Measurements from ENCODE around the gene OSGEPL1. TPM values are rescaled to one million over a fixed set of nuclear protein-coding genes. Genes with fewer than 3 reads are reported as not detected.

Gene OSGEPL1
- total RNA-seq, 2 donors from 2014 or later = 2.6 to 3.9 TPM

DNA sequence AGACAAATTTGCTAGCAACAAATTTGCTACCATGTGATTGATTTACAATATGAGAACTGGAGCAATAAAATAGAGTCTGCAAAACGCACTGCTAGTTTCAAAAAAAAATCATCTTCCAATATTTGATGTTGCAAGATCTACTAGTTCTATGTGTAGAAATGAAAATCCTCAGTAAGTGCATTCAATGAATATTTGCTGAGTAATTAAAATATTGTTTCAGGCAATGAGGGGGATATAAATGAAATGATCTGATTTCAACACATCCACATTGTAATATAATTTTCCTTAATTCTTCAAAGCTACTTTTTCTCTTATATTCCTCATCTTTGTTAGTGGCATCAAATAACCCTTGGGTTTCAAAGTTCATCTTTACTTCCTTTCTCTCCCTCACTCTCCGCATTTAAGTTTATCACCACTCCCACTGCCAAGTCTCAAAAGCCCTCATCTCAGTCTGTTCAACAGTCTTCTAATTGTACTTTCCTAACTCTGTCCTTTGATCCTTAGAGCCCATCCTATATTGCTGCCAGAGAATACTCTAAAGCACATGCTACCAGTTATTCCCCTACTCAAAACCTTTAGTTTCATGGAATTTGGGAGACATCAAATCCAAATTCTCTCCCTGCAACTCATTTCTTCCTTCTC, 6.2 kb downstream of the OSGEPL1 start:
- no peak for TF ChIP-seq POLR2A (IDR thresholded peaks at IDR 0.05)
- TF ChIP-seq, protein P1, sequence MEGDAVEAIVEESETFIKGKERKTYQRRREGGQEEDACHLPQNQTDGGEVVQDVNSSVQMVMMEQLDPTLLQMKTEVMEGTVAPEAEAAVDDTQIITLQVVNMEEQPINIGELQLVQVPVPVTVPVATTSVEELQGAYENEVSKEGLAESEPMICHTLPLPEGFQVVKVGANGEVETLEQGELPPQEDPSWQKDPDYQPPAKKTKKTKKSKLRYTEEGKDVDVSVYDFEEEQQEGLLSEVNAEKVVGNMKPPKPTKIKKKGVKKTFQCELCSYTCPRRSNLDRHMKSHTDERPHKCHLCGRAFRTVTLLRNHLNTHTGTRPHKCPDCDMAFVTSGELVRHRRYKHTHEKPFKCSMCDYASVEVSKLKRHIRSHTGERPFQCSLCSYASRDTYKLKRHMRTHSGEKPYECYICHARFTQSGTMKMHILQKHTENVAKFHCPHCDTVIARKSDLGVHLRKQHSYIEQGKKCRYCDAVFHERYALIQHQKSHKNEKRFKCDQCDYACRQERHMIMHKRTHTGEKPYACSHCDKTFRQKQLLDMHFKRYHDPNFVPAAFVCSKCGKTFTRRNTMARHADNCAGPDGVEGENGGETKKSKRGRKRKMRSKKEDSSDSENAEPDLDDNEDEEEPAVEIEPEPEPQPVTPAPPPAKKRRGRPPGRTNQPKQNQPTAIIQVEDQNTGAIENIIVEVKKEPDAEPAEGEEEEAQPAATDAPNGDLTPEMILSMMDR (IDR thresholded peaks at IDR 0.05) = no peak
- H3K4me1 ChIP-seq = no peaks in the 10 kb centered on the region
- intact Hi-C loops (cut with DNase I) = no loop called here
- H3K4me3 ChIP-seq = no peak overlapping the region
- 81 to 85% methylated on average over 2 of the region's 2 CpGs for WGBS, 2 donors
- no peaks in the 10 kb centered on the region for H3K9me3 ChIP-seq
- H3K27ac ChIP-seq = no peak overlapping the region
- ATAC-seq (no peak), DNase-seq (no peak)
- H3K36me3 ChIP-seq (replicated peaks in 1 of 2; ENCODE audit: insufficient read depth in 1 of 2, low read depth in 2 of 2) = peaks cover 0 to 2% of the 10 kb centered on the region in 2 donors
- no peaks in the 10 kb centered on the region for H3K27me3 ChIP-seq

GRCh38 chr2:189751080-189751658, 11.4 kb downstream of the OSGEPL1 start:
- intact Hi-C loops (cut with DNase I) = no loop called here
- Histone ChIP-seq H3K9me3 (no peaks in the 10 kb centered on the region), H3K4me1 (no peaks in the 10 kb centered on the region), H3K4me3 (no peak overlapping the region), H3K27me3 (no peaks in the 10 kb centered on the region), H3K27ac (no peak overlapping the region), H3K36me3 (replicated peaks in 1 of 2; ENCODE audit: insufficient read depth in 1 of 2, low read depth in 2 of 2) (peaks cover 0 to 4% of the 10 kb centered on the region in 2 donors)
- ATAC-seq = peak; percentile 60
- no peak for TF ChIP-seq POLR2A (IDR thresholded peaks at IDR 0.05)
- TF ChIP-seq, protein P1 (IDR thresholded peaks at IDR 0.05) = peak; percentile 31 to 65 (median 51)
- peak; percentile 21 to 59 (median 43) for DNase-seq
- WGBS, 2 donors = 79 to 80% methylated on average over 10 of the region's 10 CpGs

GRCh38 chr2:189729430-189729829, 33.2 kb downstream of the OSGEPL1 start:
- ATAC-seq = no peak
- no peak for DNase-seq
- 68 to 78% methylated on average over 3 of the region's 3 CpGs for WGBS, 2 donors
- Histone ChIP-seq H3K9me3 (no peaks in the 10 kb centered on the region), H3K27me3 (no peaks in the 10 kb centered on the region), H3K4me1 (no peaks in the 10 kb centered on the region), H3K36me3 (replicated peaks in 1 of 2; ENCODE audit: insufficient read depth in 1 of 2, low read depth in 2 of 2) (no peaks in the 10 kb centered on the region), H3K27ac (no peak overlapping the region), H3K4me3 (no peak overlapping the region)
- TF ChIP-seq, protein P1 (IDR thresholded peaks at IDR 0.05) = no peak
- TF ChIP-seq POLR2A (IDR thresholded peaks at IDR 0.05) = no peak
- intact Hi-C loops (cut with DNase I) = no loop called here

DNA sequence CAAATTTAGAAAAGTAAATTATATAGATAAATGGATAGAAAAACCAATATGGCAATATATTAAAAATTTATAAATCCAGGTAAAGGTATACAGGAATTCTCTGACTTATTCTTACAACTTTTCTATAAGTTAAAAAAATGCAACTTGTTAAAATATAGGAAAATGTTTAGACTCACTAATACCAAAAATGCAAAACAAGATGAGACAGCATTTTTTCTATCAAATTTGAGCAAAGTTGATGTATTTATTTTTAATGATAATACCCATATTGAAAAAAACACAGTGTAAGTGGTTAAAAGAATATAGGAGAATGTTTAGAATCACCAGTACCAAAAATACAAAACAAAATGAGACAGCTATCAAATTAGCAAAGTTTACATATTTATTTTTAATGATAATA, 35.7 kb downstream of the OSGEPL1 start:
- intact Hi-C loops (cut with DNase I) = no loop called here
- DNase-seq (no peak), ATAC-seq (no peak)
- TF ChIP-seq POLR2A (IDR thresholded peaks at IDR 0.05) = no peak
- TF ChIP-seq, protein P1 (IDR thresholded peaks at IDR 0.05) = no peak
- H3K9me3 ChIP-seq = no peaks in the 10 kb centered on the region
- H3K4me1 ChIP-seq = no peaks in the 10 kb centered on the region
- no peaks in the 10 kb centered on the region for H3K36me3 ChIP-seq (replicated peaks in 1 of 2; ENCODE audit: insufficient read depth in 1 of 2, low read depth in 2 of 2)
- H3K27me3 ChIP-seq = no peaks in the 10 kb centered on the region
- no peak overlapping the region for H3K4me3 ChIP-seq
- no peak overlapping the region for H3K27ac ChIP-seq

GRCh38 chr2:189726271-189726670, 36.3 kb downstream of the OSGEPL1 start:
- no peak for DNase-seq
- Histone ChIP-seq H3K27ac (no peak overlapping the region), H3K27me3 (no peaks in the 10 kb centered on the region), H3K36me3 (replicated peaks in 1 of 2; ENCODE audit: insufficient read depth in 1 of 2, low read depth in 2 of 2) (no peaks in the 10 kb centered on the region), H3K4me3 (no peak overlapping the region), H3K9me3 (no peaks in the 10 kb centered on the region), H3K4me1 (no peaks in the 10 kb centered on the region)
- intact Hi-C loops (cut with DNase I) = no loop called here
- WGBS, 2 donors = 80 to 100% methylated on average over 1 of the region's 1 CpG
- no peak for TF ChIP-seq POLR2A (IDR thresholded peaks at IDR 0.05)
- TF ChIP-seq, protein P1 (IDR thresholded peaks at IDR 0.05) = no peak
- no peak for ATAC-seq
